GM12875 (cell line): ENCODE results near the gene TTC14.
"Not testable (repeated sequence)": the region's sequence is repeated elsewhere in the genome, so short reads cannot be mapped to it uniquely, and the experiment has no call there.

Source experiments
- H3K4me3 ChIP-seq: one replicate; pipeline ENCODE4 v1.5.1; 2011; ENCODE audit warnings: low read depth, low read length, control low read depth
- CTCF ChIP-seq: IDR thresholded peaks from 2 replicates; pipeline ENCODE4 v1.5.1; 2011; ENCODE audit warnings: low read depth, mild to moderate bottlenecking, control low read depth, inconsistent platforms, low read length, moderate library complexity, borderline replicate concordance; ENCODE audit not compliant: insufficient read depth

Gene TTC14

GRCh38 chr3:180580934-180581333 lies 21.0 kb upstream of the TTC14 start:
- no peak for TF ChIP-seq CTCF
- H3K4me3 ChIP-seq = no peak overlapping the region

DNA sequence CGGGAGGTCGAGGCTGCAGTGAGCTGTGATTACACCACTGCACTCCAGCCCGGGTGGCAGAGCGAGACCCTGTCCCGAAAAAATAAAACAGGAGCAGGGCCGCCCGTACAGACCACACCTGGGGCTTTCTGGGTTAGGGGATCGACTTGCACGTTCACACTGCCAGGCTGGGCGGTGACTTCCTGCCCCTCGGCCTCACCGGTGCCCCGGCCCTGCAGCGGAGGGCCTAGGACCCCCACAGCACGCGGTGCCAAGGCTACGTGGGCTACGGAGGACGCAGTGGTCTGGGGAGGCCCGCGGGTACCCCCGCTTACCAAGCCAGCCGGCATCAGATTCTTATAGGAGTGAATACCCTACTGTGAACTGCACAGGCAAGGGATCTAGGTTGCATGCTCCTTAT lies 11.6 kb upstream of the TTC14 start:
- no peak overlapping the region for H3K4me3 ChIP-seq
- TF ChIP-seq CTCF = no peak

- H3K4me3 ChIP-seq = not testable (repeated sequence)
Measured at GRCh38 chr3:180593631-180594030, 8.3 kb upstream of the TTC14 start.

DNA sequence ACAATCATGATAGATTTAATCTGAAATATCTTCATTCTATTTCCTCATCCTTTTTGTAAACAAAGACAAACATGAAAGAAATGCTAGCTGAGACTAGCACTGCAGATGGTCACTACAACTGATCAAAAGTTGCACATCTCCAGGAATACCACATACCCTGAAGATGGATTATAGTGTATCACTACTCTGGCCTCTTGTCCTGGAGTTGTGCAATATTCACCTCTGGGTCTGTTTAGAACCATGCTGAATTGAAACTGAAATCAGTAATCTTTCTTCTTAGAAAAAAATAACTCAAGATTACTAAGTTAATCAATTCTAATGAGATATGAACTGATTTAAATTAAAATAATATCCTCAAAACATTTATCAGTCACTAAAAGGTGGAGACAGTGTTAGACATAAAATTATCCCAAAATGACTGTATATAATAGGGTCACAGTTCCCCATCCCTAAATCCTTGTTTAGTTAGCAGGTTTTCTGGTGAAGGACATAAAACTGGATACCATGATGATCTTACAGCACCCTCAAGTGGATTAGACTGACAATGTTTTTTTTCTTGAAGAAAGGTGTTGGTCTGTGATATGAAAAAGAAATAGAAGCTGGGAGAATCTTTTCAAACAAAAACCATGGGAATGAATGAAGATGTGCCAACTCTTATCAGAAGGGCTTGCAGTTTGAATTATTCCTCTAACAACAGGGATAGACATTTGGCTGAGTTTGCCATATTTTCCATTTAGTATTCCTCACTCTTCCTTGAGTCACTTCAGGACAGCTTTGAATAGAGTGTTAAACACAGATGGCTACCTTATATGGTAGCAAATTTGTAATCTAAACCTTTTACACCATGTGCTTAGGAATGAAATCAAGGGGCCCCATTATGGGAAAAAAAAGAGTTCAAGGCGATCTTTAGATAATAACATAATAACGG lies 7.1 kb upstream of the TTC14 start:
- peak; percentile 28; the same call in 1 of the 2 replicates for TF ChIP-seq CTCF
- no peak overlapping the region for H3K4me3 ChIP-seq

DNA sequence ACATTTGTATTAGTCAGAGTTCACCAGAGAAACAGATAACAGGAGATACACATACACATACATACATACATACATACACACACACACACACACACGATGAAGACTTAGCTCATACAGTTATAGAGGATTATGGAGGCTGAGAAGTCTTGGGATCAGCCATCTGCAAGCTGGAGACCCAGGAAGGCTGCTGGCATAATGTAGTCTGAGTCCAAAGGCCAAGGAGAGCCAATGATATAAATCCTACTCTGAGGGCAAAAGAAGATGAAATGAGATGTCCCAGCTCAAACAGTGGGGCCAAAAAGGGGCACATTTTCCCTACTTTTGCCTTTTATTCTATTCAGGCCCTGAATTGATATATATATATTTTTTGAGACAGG lies 6.4 kb upstream of the TTC14 start:
- no peak for TF ChIP-seq CTCF
- no peak overlapping the region for H3K4me3 ChIP-seq

DNA sequence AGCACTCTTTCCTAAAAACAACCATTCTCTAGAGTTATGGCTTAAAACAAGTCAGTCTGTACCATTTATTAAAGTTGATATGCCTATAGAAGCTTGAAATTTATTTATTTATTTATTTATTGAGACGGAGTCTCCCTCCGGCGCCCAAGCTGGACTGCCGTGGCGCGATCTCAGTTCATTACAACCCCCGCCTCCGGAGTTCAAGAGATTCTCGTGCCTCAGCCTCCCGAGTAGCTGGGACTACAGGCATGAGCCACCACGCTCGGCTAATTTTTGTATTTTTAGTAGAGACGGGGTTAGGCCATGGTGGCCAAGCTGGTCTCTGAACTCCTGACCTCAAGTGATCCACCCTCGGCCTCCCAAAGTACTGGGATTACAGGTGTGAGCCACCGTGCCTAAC lies 1.5 kb upstream of the TTC14 start:
- no peak for TF ChIP-seq CTCF
- no peak overlapping the region for H3K4me3 ChIP-seq

GRCh38 chr3:180611006-180611405 lies 9.0 kb downstream of the TTC14 start:
- no peak for TF ChIP-seq CTCF
- no peak overlapping the region for H3K4me3 ChIP-seq
